Activated T-helper 17 cell treated with anti-CD3 and anti-CD28 coated beads, Interleukin-2, amount 50 U/mL, for 72 hours (primary cell): ENCODE results near the gene FOXN3. TPM values are rescaled to one million over a fixed set of nuclear protein-coding genes. Genes with fewer than 3 reads are reported as not detected.
A peak's percentile ranks its signal among the peaks of the same experiment; 100 is the strongest.
"Not testable (repeated sequence)": the region's sequence is repeated elsewhere in the genome, so short reads cannot be mapped to it uniquely, and the experiment has no call there.

Experiments used
- ATAC-seq: fragments of 150-1000 bp; cut with Tn5 transposase; replicated peaks from 2 replicates; pipeline ENCODE4 v1.10.0; 2021; ENCODE audit warnings: mild to moderate bottlenecking, moderate library complexity
- H3K27ac Mint-ChIP-seq: one replicate; pipeline ENCODE4 v1.8.0; 2022; ENCODE audit warnings: mixed read lengths
- H3K27me3 Mint-ChIP-seq: one replicate; pipeline ENCODE4 v1.8.0; 2022; ENCODE audit warnings: mixed read lengths
- H3K36me3 Mint-ChIP-seq: one replicate; pipeline ENCODE4 v1.8.0; 2022; ENCODE audit warnings: low read depth, mild to moderate bottlenecking, mixed read lengths
- H3K4me1 Mint-ChIP-seq: one replicate; pipeline ENCODE4 v1.8.0; 2022; ENCODE audit warnings: mixed read lengths
- H3K4me3 Mint-ChIP-seq: one replicate; pipeline ENCODE4 v1.8.0; 2022; ENCODE audit warnings: mild to moderate bottlenecking, mixed read lengths
- H3K9me3 Mint-ChIP-seq: one replicate; pipeline ENCODE4 v1.8.0; 2022; ENCODE audit warnings: mixed read lengths
- total RNA-seq, 2 donors: library from RNA; stranded (reverse); gene quantifications; one replicate each; pipeline ENCODE4 v1.2.3, GENCODE V29; 2022

Gene FOXN3
- total RNA-seq, 2 donors from 2014 or later = 56.9 to 82.3 TPM

- Mint-ChIP-seq H3K36me3 (peaks cover 19% of the 10 kb centered on the region), H3K9me3 (no peaks in the 10 kb centered on the region), H3K4me3 (no peak overlapping the region), H3K4me1 (no peaks in the 10 kb centered on the region), H3K27ac (no peak overlapping the region), H3K27me3 (no peaks in the 10 kb centered on the region)
- no peak for ATAC-seq
These were observed 249.3 kb downstream of the FOXN3 start for GRCh38 chr14:89167705-89168104.

GRCh38 chr14:89166633-89167032 is 250.4 kb downstream of the FOXN3 start:
- Mint-ChIP-seq H3K27me3 (no peaks in the 10 kb centered on the region), H3K9me3 (no peaks in the 10 kb centered on the region), H3K4me3 (no peak overlapping the region), H3K36me3 (peaks cover 26% of the 10 kb centered on the region), H3K4me1 (no peaks in the 10 kb centered on the region), H3K27ac (no peak overlapping the region)
- no peak for ATAC-seq

GRCh38 chr14:89165189-89166181 is 251.5 kb downstream of the FOXN3 start:
- no peak for ATAC-seq

GRCh38 chr14:89164168-89165073 is 252.6 kb downstream of the FOXN3 start:
- H3K36me3 Mint-ChIP-seq = peaks cover 48% of the 10 kb centered on the region
- H3K27me3 Mint-ChIP-seq = no peaks in the 10 kb centered on the region
- no peaks in the 10 kb centered on the region for H3K4me1 Mint-ChIP-seq
- H3K4me3 Mint-ChIP-seq = no peak overlapping the region
- ATAC-seq = no peak
- peak overlapping the region; percentile 77 for H3K27ac Mint-ChIP-seq
- no peaks in the 10 kb centered on the region for H3K9me3 Mint-ChIP-seq

More at GRCh38 chr14:89165189-89166181, 251.5 kb downstream of the FOXN3 start:
- Mint-ChIP-seq H3K4me1 (no peaks in the 10 kb centered on the region), H3K9me3 (no peaks in the 10 kb centered on the region), H3K36me3 (peaks cover 38% of the 10 kb centered on the region), H3K4me3 (no peak overlapping the region), H3K27ac (peak overlapping the region; percentile 65), H3K27me3 (no peaks in the 10 kb centered on the region)

GRCh38 chr14:89163031-89163636 is 253.9 kb downstream of the FOXN3 start:
- H3K27ac Mint-ChIP-seq = no peak overlapping the region
- no peaks in the 10 kb centered on the region for H3K9me3 Mint-ChIP-seq
- H3K36me3 Mint-ChIP-seq = peaks cover 46% of the 10 kb centered on the region
- no peak for ATAC-seq
- no peaks in the 10 kb centered on the region for H3K27me3 Mint-ChIP-seq
- no peak overlapping the region for H3K4me3 Mint-ChIP-seq
- no peaks in the 10 kb centered on the region for H3K4me1 Mint-ChIP-seq

GRCh38 chr14:89162586-89162985 is 254.4 kb downstream of the FOXN3 start:
- ATAC-seq = no peak
- Mint-ChIP-seq H3K4me3 (no peak overlapping the region), H3K27ac (no peak overlapping the region), H3K36me3 (peaks cover 46% of the 10 kb centered on the region), H3K27me3 (no peaks in the 10 kb centered on the region), H3K9me3 (no peaks in the 10 kb centered on the region), H3K4me1 (no peaks in the 10 kb centered on the region)

- Mint-ChIP-seq H3K4me1 (no peaks in the 10 kb centered on the region), H3K9me3 (no peaks in the 10 kb centered on the region), H3K4me3 (no peak overlapping the region), H3K36me3 (peaks cover 58% of the 10 kb centered on the region), H3K27ac (no peak overlapping the region), H3K27me3 (no peaks in the 10 kb centered on the region)
- ATAC-seq = no peak
These were observed 256.6 kb downstream of the FOXN3 start for GRCh38 chr14:89160437-89160836.

- Mint-ChIP-seq H3K9me3 (no peaks in the 10 kb centered on the region), H3K27me3 (no peaks in the 10 kb centered on the region), H3K4me3 (no peak overlapping the region), H3K4me1 (no peaks in the 10 kb centered on the region), H3K27ac (no peak overlapping the region), H3K36me3 (peaks cover 58% of the 10 kb centered on the region)
- ATAC-seq = no peak
These were observed 258.3 kb downstream of the FOXN3 start for GRCh38 chr14:89158701-89159100.

- H3K27ac Mint-ChIP-seq, H3K27me3 Mint-ChIP-seq, H3K9me3 Mint-ChIP-seq, ATAC-seq, H3K4me1 Mint-ChIP-seq, H3K4me3 Mint-ChIP-seq: not testable (repeated sequence)
- peaks cover 56% of the 10 kb centered on the region for H3K36me3 Mint-ChIP-seq
These were observed 258.9 kb downstream of the FOXN3 start for GRCh38 chr14:89158104-89158503.

- no peaks in the 10 kb centered on the region for H3K4me1 Mint-ChIP-seq
- peaks cover 4% of the 10 kb centered on the region for H3K9me3 Mint-ChIP-seq
- H3K27ac Mint-ChIP-seq = no peak overlapping the region
- H3K27me3 Mint-ChIP-seq = no peaks in the 10 kb centered on the region
- no peak for ATAC-seq
- H3K36me3 Mint-ChIP-seq = peaks cover 30% of the 10 kb centered on the region
- H3K4me3 Mint-ChIP-seq = no peak overlapping the region
These were observed 261.5 kb downstream of the FOXN3 start for GRCh38 chr14:89155491-89155890.

GRCh38 chr14:89151693-89152092 is 265.3 kb downstream of the FOXN3 start:
- H3K27ac Mint-ChIP-seq, H3K36me3 Mint-ChIP-seq, ATAC-seq, H3K9me3 Mint-ChIP-seq, H3K4me1 Mint-ChIP-seq, H3K27me3 Mint-ChIP-seq, H3K4me3 Mint-ChIP-seq: not testable (repeated sequence)

- no peaks in the 10 kb centered on the region for H3K36me3 Mint-ChIP-seq
- no peak overlapping the region for H3K4me3 Mint-ChIP-seq
- H3K4me1 Mint-ChIP-seq = no peaks in the 10 kb centered on the region
- H3K27ac Mint-ChIP-seq = no peak overlapping the region
- no peaks in the 10 kb centered on the region for H3K9me3 Mint-ChIP-seq
- no peaks in the 10 kb centered on the region for H3K27me3 Mint-ChIP-seq
- no peak for ATAC-seq
These were observed 270.8 kb downstream of the FOXN3 start for GRCh38 chr14:89146274-89146673.

GRCh38 chr14:89144642-89145041 is 272.4 kb downstream of the FOXN3 start:
- no peak for ATAC-seq
- Mint-ChIP-seq H3K4me1 (no peaks in the 10 kb centered on the region), H3K9me3 (no peaks in the 10 kb centered on the region), H3K36me3 (no peaks in the 10 kb centered on the region), H3K4me3 (no peak overlapping the region), H3K27ac (no peak overlapping the region), H3K27me3 (no peaks in the 10 kb centered on the region)

- H3K9me3 Mint-ChIP-seq = no peaks in the 10 kb centered on the region
- no peak overlapping the region for H3K4me3 Mint-ChIP-seq
- no peaks in the 10 kb centered on the region for H3K4me1 Mint-ChIP-seq
- no peaks in the 10 kb centered on the region for H3K27me3 Mint-ChIP-seq
- H3K27ac Mint-ChIP-seq = no peak overlapping the region
- H3K36me3 Mint-ChIP-seq = no peaks in the 10 kb centered on the region
- ATAC-seq = no peak
These were observed 273.0 kb downstream of the FOXN3 start for GRCh38 chr14:89144066-89144465.
